IPS-18c (cell line): ENCODE measurements around the gene MTF1.

Source experiments
- H3K4me3 ChIP-seq: 2 replicates; pipeline ENCODE4 v1.7.0; 2013; ENCODE audit warnings: low read depth, mild to moderate bottlenecking, low read length, moderate library complexity; ENCODE audit not compliant: insufficient read depth
- H3K9me3 ChIP-seq: one replicate; pipeline ENCODE4 v1.6.1; 2013; ENCODE audit warnings: mild to moderate bottlenecking, low read length, moderate library complexity; ENCODE audit not compliant: control insufficient read depth, insufficient read depth

Gene MTF1

GRCh38 chr1:37879865-37880264, 20.5 kb upstream of the MTF1 start:
- Histone ChIP-seq H3K4me3 (no peak overlapping the region), H3K9me3 (no peaks in the 10 kb centered on the region)

GRCh38 chr1:37878071-37878470, 18.7 kb upstream of the MTF1 start:
- no peak overlapping the region for H3K4me3 ChIP-seq
- H3K9me3 ChIP-seq, result no peaks in the 10 kb centered on the region

GRCh38 chr1:37875833-37876232, 16.4 kb upstream of the MTF1 start:
- H3K9me3 ChIP-seq, result no peaks in the 10 kb centered on the region
- no peak overlapping the region for H3K4me3 ChIP-seq

- no peaks in the 10 kb centered on the region for H3K9me3 ChIP-seq
- no peak overlapping the region for H3K4me3 ChIP-seq
Measured at GRCh38 chr1:37872692-37873091, 13.3 kb upstream of the MTF1 start.

- no peak overlapping the region for H3K4me3 ChIP-seq
- no peaks in the 10 kb centered on the region for H3K9me3 ChIP-seq
Measured at GRCh38 chr1:37868466-37868865, 9.1 kb upstream of the MTF1 start.

- Histone ChIP-seq H3K9me3 (no peaks in the 10 kb centered on the region), H3K4me3 (no peak overlapping the region)
Measured at GRCh38 chr1:37867784-37868183, 8.4 kb upstream of the MTF1 start.

- no peak overlapping the region for H3K4me3 ChIP-seq
- no peaks in the 10 kb centered on the region for H3K9me3 ChIP-seq
Measured at GRCh38 chr1:37866491-37866890, 7.1 kb upstream of the MTF1 start.

- H3K9me3 ChIP-seq, result no peaks in the 10 kb centered on the region
Measured at GRCh38 chr1:37865348-37866120, 6.1 kb upstream of the MTF1 start.

GRCh38 chr1:37862330-37862729, 2.9 kb upstream of the MTF1 start:
- Histone ChIP-seq H3K4me3 (no peak overlapping the region), H3K9me3 (no peaks in the 10 kb centered on the region)

More at GRCh38 chr1:37865348-37866120, 6.1 kb upstream of the MTF1 start:
- no peak overlapping the region for H3K4me3 ChIP-seq

- H3K4me3 ChIP-seq, result no peak overlapping the region
- no peaks in the 10 kb centered on the region for H3K9me3 ChIP-seq
Measured at GRCh38 chr1:37861151-37861550, 1.8 kb upstream of the MTF1 start.

- H3K9me3 ChIP-seq, result no peaks in the 10 kb centered on the region
- peak overlapping the region; percentile 29 for H3K4me3 ChIP-seq
Measured at GRCh38 chr1:37860346-37860666, 914 bp upstream of the MTF1 start.

- peak overlapping the region; percentile 96 for H3K4me3 ChIP-seq
- no peaks in the 10 kb centered on the region for H3K9me3 ChIP-seq
Measured at GRCh38 chr1:37858931-37859506, 373 bp downstream of the MTF1 start.

GRCh38 chr1:37854406-37854805, 5.0 kb downstream of the MTF1 start:
- no peak overlapping the region for H3K4me3 ChIP-seq
- no peaks in the 10 kb centered on the region for H3K9me3 ChIP-seq

GRCh38 chr1:37853157-37853556, 6.2 kb downstream of the MTF1 start:
- Histone ChIP-seq H3K4me3 (no peak overlapping the region), H3K9me3 (no peaks in the 10 kb centered on the region)

GRCh38 chr1:37851782-37852210, 7.6 kb downstream of the MTF1 start:
- H3K4me3 ChIP-seq, result no peak overlapping the region
- H3K9me3 ChIP-seq, result no peaks in the 10 kb centered on the region

GRCh38 chr1:37851262-37851661, 8.1 kb downstream of the MTF1 start:
- H3K4me3 ChIP-seq, result no peak overlapping the region
- no peaks in the 10 kb centered on the region for H3K9me3 ChIP-seq

- H3K4me3 ChIP-seq, result no peak overlapping the region
- no peaks in the 10 kb centered on the region for H3K9me3 ChIP-seq
Measured at GRCh38 chr1:37850352-37850955, 8.9 kb downstream of the MTF1 start.

- no peaks in the 10 kb centered on the region for H3K9me3 ChIP-seq
- no peak overlapping the region for H3K4me3 ChIP-seq
Measured at GRCh38 chr1:37849480-37849879, 9.9 kb downstream of the MTF1 start.
